B cell (primary cell): ENCODE data around the gene SEMA6A. TPM values are rescaled to one million over a fixed set of nuclear protein-coding genes. Genes with fewer than 3 reads are reported as not detected.

Experiments used
- ATAC-seq: fragments of 200-7000 bp; cut with Tn5 transposase; one replicate; pipeline ENCODE4 v1.10.0; 2021; ENCODE audit warnings: low read depth, mild to moderate bottlenecking, moderate number of reproducible peaks, moderate library complexity
- CTCF ChIA-PET: fragments of 350-600 bp; sonication (Branson Sonifier 250); formaldehyde crosslinking; loops from one replicate; lab custom pipeline; 2021; ENCODE audit warnings: antibody characterized with exemption, inconsistent platforms; lab: Charles Lee
- POLR2A ChIA-PET: fragments of 350-600 bp; sonication (Branson Sonifier 250); formaldehyde crosslinking; loops from one replicate; lab custom pipeline; 2021; ENCODE audit warnings: antibody characterized with exemption; lab: Charles Lee
- DNase-seq: peaks from one replicate; pipeline ENCODE4 v3.0.0; 2013
- H2AFZ ChIP-seq: 2 replicates; pipeline ENCODE4 v1.6.1; 2012; ENCODE audit warnings: mild to moderate bottlenecking, low read depth, low read length; ENCODE audit not compliant: insufficient read depth, poor library complexity, severe bottlenecking
- H3K27ac ChIP-seq, 2 donors: 1 replicate in 1 of 2; 2 replicates in 1 of 2; pipeline ENCODE4 v1.5.1; 2012 to 2013; ENCODE audit warnings: low read length in 2 of 2, mild to moderate bottlenecking in 2 of 2, moderate library complexity in 1 of 2
- H3K27me3 ChIP-seq, 4 experiments: fragments of 200-600 bp in 1 of 4; sonication (generic) in 1 of 4; replicated peaks in 1 of 4; 1 replicate in 2 of 4; 2 replicates in 2 of 4; pipeline versions ENCODE4 v1.6.1 to v1.7.0; 2013 to 2016; ENCODE audit warnings: low read length in 3 of 4, mild to moderate bottlenecking in 2 of 4, mixed read lengths in 1 of 4, moderate library complexity in 1 of 4; ENCODE audit not compliant: insufficient read depth in 4 of 4, control insufficient read depth in 3 of 4; ENCODE audit errors: control extremely low read depth in 1 of 4
- H3K36me3 ChIP-seq, 2 experiments: replicated peaks in 1 of 2; 1 replicate in 1 of 2; 2 replicates in 1 of 2; pipeline versions ENCODE4 v1.6.1 to v1.7.1; 2013; ENCODE audit warnings: low read length in 1 of 2; ENCODE audit not compliant: insufficient read depth in 2 of 2, control insufficient read depth in 1 of 2; ENCODE audit errors: control extremely low read depth in 1 of 2, extremely low read depth in 1 of 2
- H3K4me1 ChIP-seq, 2 donors: fragments of 200-600 bp in 1 of 2; sonication (generic) in 1 of 2; 1 replicate in 1 of 2; 2 replicates in 1 of 2; pipeline versions ENCODE4 v1.5.1 to v1.6.1; 2013 to 2017; ENCODE audit warnings: low read length in 2 of 2; ENCODE audit not compliant: control insufficient read depth in 2 of 2, insufficient read depth in 2 of 2
- H3K4me2 ChIP-seq: replicated peaks from 2 replicates; pipeline ENCODE3; 2012; ENCODE audit warnings: mild to moderate bottlenecking, low read depth, low read length; ENCODE audit not compliant: poor library complexity, severe bottlenecking
- H3K4me3 ChIP-seq, 5 experiments: fragments of 200-600 bp in 1 of 5; sonication (generic) in 1 of 5; 1 replicate in 3 of 5; 2 replicates in 2 of 5; pipeline versions ENCODE4 v1.5.1 to v1.7.0; 2011 to 2016; ENCODE audit warnings: low read length in 4 of 5, mild to moderate bottlenecking in 4 of 5, low read depth in 2 of 5, control low read depth in 1 of 5, moderate library complexity in 1 of 5; ENCODE audit not compliant: insufficient read depth in 1 of 5; ENCODE audit errors: control extremely low read depth in 1 of 5, extremely low read depth in 1 of 5
- H3K79me2 ChIP-seq: fragments of 200-600 bp; sonication (generic); one replicate; pipeline ENCODE4 v1.6.0; 2016; ENCODE audit warnings: low read length; ENCODE audit not compliant: control insufficient read depth, insufficient read depth
- H3K9ac ChIP-seq: fragments of 200-600 bp; sonication (generic); 2 replicates; pipeline ENCODE4 v1.6.1; 2017; ENCODE audit warnings: mild to moderate bottlenecking, low read length, moderate library complexity
- H3K9me3 ChIP-seq, 3 donors: one replicate each; pipeline versions ENCODE4 v1.6.1 to v1.7.1; 2013; ENCODE audit warnings: low read length in 2 of 3; ENCODE audit not compliant: control insufficient read depth in 2 of 3, insufficient read depth in 1 of 3; ENCODE audit errors: control extremely low read depth in 1 of 3
- H4K20me1 ChIP-seq: 2 replicates; pipeline ENCODE4 v1.6.0; 2012; ENCODE audit warnings: mild to moderate bottlenecking, low read length; ENCODE audit not compliant: insufficient read depth, control insufficient read depth, poor library complexity, severe bottlenecking
- H3K27ac Mint-ChIP-seq: one replicate; pipeline ENCODE4 v1.8.0; 2021; ENCODE audit warnings: mixed read lengths
- H3K27me3 Mint-ChIP-seq: one replicate; pipeline ENCODE4 v1.8.0; 2021; ENCODE audit warnings: mixed read lengths
- H3K4me1 Mint-ChIP-seq: one replicate; pipeline ENCODE4 v1.8.0; 2021; ENCODE audit warnings: mixed read lengths
- H3K4me3 Mint-ChIP-seq: one replicate; pipeline ENCODE4 v1.8.0; 2021; ENCODE audit warnings: mixed read lengths
- H3K9me3 Mint-ChIP-seq: one replicate; pipeline ENCODE4 v1.8.0; 2022; ENCODE audit warnings: mixed read lengths; ENCODE audit not compliant: insufficient read depth
- EZH2 ChIP-seq: IDR thresholded peaks from 2 replicates; pipeline ENCODE4 v1.6.1; 2012; ENCODE audit warnings: borderline replicate concordance, low read depth, mild to moderate bottlenecking, moderate library complexity, low read length; ENCODE audit not compliant: insufficient read depth, poor library complexity, severe bottlenecking
- WGBS: methylation state at CpG from one replicate; pipeline ENCODE4 v1.1.5; 2013; ENCODE audit warnings: missing lambda C conversion rate; ENCODE audit not compliant: insufficient coverage; 5-methylcytosine and 5-hydroxymethylcytosine counted together
- intact Hi-C: fragments of 100-400 bp; cut with micrococcal nuclease; formaldehyde crosslinking; loops from one replicate; pipeline ENCODE4 v1.10.0; 2022
- polyA plus RNA-seq: library from polyadenylated mRNA; depleted of rRNA; stranded (reverse); fragments of >200 nt; gene quantifications from 2 replicates; pipeline ENCODE4 v1.2.3, GENCODE V29; 2012
- total RNA-seq, 2 donors: library from RNA; stranded (reverse); fragments of 120-200 nt in 1 of 2; gene quantifications; 1 replicate in 1 of 2; 2 replicates in 1 of 2; pipeline versions ENCODE4 v1.2.3 to v1.2.4, GENCODE V29; 2013 to 2022
- TF ChIP-seq, protein P1 (sequence below): fragments of 200-600 bp; IDR thresholded peaks from one replicate; pipeline ENCODE4 v1.8.0; 2022; ENCODE audit warnings: antibody characterized with exemption, mild to moderate bottlenecking

SEMA6A gene
- total and polyA plus RNA-seq, 2 donors (not counting 1 experiment from before 2014, with no cell fraction given): 0.44 TPM; not detected in 1

GRCh38 chr5:116559239-116559638, 15.4 kb downstream of the SEMA6A start:
- DNase-seq (no peak), ATAC-seq (peak; percentile 33)
- Histone ChIP-seq H3K4me3 (no peak overlapping the region), H2AFZ (peak overlapping the region; percentile 9), H3K79me2 (no peaks in the 10 kb centered on the region), H3K9me3 (no peaks in the 10 kb centered on the region), H3K27ac (no peak overlapping the region), H3K27me3 (no peaks in the 10 kb centered on the region), H3K9ac (no peak overlapping the region), H3K36me3 (no peaks in the 10 kb centered on the region), H3K4me2 (no peak overlapping the region), H3K4me1 (peaks cover 6% of the 10 kb centered on the region in 2 donors), H4K20me1 (no peaks in the 10 kb centered on the region)
- intact Hi-C loops: loop anchor here (5.0 kb wide), 1 partner anchor 388 kb away; no protein-coding TSS in a partner anchor
- CTCF ChIA-PET: interaction anchor here (0.6 kb wide), 1 partner anchor 1348 kb away, joined by 5 read pairs; no protein-coding TSS in a partner anchor
- no peaks in the 10 kb centered on the region for H3K9me3 Mint-ChIP-seq
- TF ChIP-seq, protein P1, sequence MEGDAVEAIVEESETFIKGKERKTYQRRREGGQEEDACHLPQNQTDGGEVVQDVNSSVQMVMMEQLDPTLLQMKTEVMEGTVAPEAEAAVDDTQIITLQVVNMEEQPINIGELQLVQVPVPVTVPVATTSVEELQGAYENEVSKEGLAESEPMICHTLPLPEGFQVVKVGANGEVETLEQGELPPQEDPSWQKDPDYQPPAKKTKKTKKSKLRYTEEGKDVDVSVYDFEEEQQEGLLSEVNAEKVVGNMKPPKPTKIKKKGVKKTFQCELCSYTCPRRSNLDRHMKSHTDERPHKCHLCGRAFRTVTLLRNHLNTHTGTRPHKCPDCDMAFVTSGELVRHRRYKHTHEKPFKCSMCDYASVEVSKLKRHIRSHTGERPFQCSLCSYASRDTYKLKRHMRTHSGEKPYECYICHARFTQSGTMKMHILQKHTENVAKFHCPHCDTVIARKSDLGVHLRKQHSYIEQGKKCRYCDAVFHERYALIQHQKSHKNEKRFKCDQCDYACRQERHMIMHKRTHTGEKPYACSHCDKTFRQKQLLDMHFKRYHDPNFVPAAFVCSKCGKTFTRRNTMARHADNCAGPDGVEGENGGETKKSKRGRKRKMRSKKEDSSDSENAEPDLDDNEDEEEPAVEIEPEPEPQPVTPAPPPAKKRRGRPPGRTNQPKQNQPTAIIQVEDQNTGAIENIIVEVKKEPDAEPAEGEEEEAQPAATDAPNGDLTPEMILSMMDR: no peak
- TF ChIP-seq EZH2: no peak
- peaks cover 10% of the 10 kb centered on the region for H3K4me1 Mint-ChIP-seq
- POLR2A ChIA-PET: no interaction called here
- no peak overlapping the region for H3K4me3 Mint-ChIP-seq
- H3K27me3 Mint-ChIP-seq: no peaks in the 10 kb centered on the region
- WGBS: 35% methylated on average over 11 of the region's 16 CpGs
- no peak overlapping the region for H3K27ac Mint-ChIP-seq

DNA sequence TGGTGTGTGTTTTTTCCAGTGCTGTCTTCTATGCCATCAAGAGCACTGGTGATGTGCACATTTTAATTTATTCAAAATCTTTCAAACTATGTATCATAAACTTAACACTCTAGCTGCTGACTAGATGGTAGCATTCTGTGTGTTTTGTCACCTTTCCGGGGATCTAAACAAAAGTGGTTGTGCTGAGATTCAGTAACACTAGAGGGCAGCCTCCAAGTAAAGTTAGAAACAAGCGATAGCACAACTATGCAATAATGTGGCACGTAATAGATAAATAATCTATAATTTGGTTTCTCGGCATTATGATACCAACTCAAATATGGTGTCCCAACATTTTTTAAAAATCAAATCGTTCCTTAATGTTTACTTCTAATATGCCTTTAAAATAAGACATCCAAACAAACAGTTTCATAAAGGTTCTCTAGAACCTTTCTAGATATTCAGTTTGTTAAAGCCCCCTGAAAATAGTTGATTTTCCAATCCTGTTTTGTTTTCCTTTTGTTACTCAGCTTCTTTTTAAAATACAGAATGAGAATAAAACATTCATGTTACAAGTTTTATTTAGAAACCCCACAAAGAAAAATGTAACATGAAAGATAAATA, 16.9 kb downstream of the SEMA6A start:
- Mint-ChIP-seq H3K4me3 (no peak overlapping the region), H3K9me3 (no peaks in the 10 kb centered on the region), H3K27me3 (no peaks in the 10 kb centered on the region), H3K27ac (no peak overlapping the region), H3K4me1 (peaks cover 10% of the 10 kb centered on the region)
- Histone ChIP-seq H4K20me1 (no peaks in the 10 kb centered on the region), H3K79me2 (no peaks in the 10 kb centered on the region), H3K27me3 (no peaks in the 10 kb centered on the region), H3K4me1 (peaks cover 6% of the 10 kb centered on the region in 2 donors), H3K9me3 (no peaks in the 10 kb centered on the region), H3K4me3 (no peak overlapping the region), H3K4me2 (no peak overlapping the region), H2AFZ (no peak overlapping the region), H3K36me3 (no peaks in the 10 kb centered on the region), H3K9ac (no peak overlapping the region), H3K27ac (no peak overlapping the region)
- intact Hi-C loops: loop anchor here (5.0 kb wide), 1 partner anchor 390 kb away; no protein-coding TSS in a partner anchor
- 83% methylated on average over 1 of the region's 5 CpGs for WGBS
- CTCF ChIA-PET: no interaction called here
- no peak for DNase-seq
- TF ChIP-seq, protein P1: no peak
- no peak for TF ChIP-seq EZH2
- no peak for ATAC-seq
- POLR2A ChIA-PET: no interaction called here
